ENCODE data around the gene RBPJ.
"Not testable (repeated sequence)": the region's sequence is repeated elsewhere in the genome, so short reads cannot be mapped to it uniquely, and the experiment has no call there.

The RBPJ gene

GRCh38 chr4:26343038-26343398 is 22.2 kb downstream of the RBPJ start:
- DNase-seq: no peak

- DNase-seq: no peak
Observed at GRCh38 chr4:26344901-26345564, 24.2 kb downstream of the RBPJ start.

- no peak for DNase-seq
Observed at GRCh38 chr4:26345565-26345938, 24.7 kb downstream of the RBPJ start.

GRCh38 chr4:26346203-26346620 is 25.4 kb downstream of the RBPJ start:
- no peak for DNase-seq

- DNase-seq: no peak
Observed at GRCh38 chr4:26349496-26349895, 28.7 kb downstream of the RBPJ start.

- DNase-seq: no peak
Observed at GRCh38 chr4:26351685-26352084, 30.9 kb downstream of the RBPJ start.

GRCh38 chr4:26354491-26354890 is 33.7 kb downstream of the RBPJ start:
- no peak for DNase-seq

DNA sequence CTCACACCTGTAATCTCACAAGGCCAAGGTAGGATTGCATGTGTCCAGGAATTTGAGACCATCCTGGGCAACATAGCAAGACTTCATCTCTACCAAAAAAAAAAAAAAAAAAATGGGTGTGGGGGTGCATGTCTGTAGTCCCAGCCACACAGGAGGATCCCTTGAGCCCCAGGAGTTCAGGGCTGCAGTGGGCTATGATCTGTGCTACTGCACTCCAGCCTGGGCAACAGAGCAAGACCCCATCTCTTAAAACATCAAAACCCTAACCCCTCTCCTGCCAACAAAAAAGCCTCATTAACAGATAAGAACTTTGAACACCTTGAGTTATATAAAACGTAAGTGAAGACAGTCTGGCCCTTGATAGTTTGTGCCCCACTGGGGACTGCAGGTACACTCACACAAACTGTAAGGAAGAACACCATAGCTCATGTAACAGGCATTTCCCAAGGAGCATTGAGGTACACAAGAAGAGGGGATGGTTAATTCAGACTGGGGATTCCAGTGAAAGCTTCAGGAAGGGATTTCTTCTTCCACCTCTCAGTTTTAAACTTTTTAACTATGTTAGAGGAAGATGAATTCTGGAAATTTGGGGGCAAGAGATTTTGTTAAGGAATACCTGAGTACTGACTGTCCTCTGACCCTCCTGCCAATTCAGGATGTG is 34.7 kb downstream of the RBPJ start:
- DNase-seq: no peak

DNA sequence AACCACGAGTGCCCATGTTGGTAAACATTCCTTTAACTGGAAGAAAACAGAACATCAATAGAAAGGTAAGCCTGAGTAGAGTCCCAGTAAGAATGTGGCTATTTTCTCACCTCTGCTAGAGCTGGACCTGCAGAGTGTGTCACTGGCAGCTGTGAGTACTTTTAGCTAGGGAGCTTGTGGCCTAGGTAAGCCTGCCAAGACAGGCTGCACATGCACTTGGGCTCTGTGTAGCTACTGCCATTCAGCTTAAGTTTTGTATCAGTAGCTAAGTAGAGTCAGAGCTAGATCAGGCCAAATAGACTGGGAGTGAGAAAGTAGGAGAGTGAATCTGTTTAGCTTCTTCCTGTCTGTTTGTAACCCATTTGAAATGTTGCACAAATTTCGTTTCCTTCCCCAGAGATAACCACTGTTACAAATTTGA is 35.3 kb downstream of the RBPJ start:
- DNase-seq: no peak

DNA sequence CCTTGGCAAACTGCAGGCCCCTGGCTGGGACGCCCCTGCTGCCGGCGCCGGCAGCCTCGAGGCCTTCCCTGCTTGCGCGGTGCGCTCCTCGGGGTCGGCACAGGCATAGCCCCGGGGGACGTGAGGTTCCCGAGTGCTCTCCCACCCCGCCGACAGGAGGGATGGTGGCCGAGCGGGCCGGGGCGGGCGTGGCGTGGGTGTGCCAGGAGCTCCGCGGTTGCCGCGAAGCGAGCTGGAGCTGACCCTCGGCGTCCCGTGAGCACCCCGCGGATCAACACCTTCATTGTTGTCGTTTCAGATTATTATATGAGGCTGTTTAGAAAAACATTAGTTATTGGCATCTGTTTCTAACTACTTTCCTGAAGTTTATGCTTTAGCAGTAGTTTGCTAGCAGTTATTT is 38.7 kb downstream of the RBPJ start:
- not testable (repeated sequence) for DNase-seq

- no peak for DNase-seq
Observed at GRCh38 chr4:26360273-26360672, 39.5 kb downstream of the RBPJ start.

DNA sequence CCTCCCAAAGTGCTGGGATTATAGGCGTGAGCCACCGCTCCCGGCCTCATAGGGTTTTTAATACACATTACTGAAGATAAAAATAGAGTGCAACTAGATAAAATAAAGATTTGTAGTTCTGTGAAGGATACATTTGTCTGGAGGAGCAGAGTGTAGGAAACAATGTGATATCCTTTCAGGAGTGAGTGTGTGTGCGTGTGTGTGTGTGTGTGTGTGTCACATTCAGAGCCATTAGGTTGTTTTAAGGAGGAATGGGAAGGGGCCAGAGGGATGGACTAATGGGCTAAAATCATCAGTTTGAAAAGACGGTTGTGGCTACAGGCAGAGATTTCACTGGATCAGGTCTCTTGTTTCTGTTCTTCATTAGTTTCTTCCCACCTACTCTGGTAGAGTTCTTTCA is 40.0 kb downstream of the RBPJ start:
- no peak for DNase-seq

DNA sequence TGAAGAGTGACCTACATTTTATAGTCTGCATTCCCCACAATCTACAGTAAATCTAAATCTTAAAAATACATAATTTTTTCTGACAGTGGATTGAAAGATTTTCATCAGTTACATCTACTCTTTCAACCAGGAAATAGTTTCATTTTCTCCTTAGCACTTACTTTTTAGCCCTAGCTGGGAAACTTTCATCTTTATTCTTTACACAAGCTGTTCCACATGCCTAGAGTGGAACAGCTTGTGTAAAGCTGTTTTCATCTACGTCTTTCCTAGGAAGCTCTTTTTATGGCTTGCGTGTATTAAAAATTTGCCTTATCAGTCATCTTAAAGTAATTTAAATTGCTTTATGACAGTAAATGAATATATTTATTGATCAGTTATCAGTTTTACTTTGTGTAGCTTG is 40.5 kb downstream of the RBPJ start:
- no peak for DNase-seq

DNA sequence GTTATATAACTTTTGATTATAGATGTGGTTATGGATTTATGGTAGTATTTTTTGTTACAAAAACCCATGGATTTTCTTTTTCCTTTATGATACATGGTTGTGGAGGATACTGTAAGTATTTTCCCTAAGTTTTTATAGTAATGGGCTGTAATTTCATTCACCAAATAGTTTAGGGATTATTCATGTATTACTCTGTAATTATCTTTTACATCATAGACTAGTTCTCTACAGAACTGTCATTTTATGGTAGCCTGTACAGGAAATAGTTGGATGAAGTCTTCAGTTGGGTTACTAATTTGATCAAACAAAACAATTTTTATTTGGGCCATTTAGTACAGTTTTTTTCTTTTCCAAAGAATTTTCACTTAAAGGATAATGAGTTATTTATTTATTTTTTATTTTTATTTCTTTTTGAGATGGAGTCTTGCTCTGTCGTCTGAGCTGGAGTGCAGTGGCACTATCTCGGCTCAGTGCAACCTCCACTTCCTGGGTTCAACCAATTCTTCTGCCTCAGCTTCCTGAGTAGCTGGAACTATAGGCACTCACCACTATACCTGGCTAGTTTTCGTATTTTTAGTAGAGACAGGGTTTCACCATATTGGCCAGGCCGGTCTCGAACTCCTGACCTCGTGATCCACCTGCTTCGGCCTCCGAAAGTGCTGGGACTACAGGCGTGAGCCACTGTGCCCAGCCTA is 42.1 kb downstream of the RBPJ start:
- no peak for DNase-seq

GRCh38 chr4:26365537-26366150 is 44.8 kb downstream of the RBPJ start:
- no peak for DNase-seq

DNA sequence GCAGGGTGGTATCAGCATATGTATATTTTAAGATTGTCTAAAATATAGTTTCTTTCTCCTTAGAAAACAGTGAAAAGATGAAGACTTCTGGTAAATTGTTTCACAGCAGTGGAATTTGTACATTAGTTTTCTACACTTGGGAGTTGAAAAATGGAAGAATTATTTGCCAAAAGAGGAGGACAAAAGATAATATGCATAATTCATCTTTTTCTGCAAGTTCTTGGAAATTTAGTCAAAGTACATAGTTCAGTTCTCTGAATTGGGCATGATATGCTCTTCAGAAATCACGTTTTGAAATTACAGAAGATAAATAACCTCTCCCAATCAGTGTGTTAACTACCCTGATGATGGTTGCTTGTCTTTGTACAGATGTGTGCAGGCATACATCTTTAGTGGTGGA is 47.0 kb downstream of the RBPJ start:
- DNase-seq: no peak

DNA sequence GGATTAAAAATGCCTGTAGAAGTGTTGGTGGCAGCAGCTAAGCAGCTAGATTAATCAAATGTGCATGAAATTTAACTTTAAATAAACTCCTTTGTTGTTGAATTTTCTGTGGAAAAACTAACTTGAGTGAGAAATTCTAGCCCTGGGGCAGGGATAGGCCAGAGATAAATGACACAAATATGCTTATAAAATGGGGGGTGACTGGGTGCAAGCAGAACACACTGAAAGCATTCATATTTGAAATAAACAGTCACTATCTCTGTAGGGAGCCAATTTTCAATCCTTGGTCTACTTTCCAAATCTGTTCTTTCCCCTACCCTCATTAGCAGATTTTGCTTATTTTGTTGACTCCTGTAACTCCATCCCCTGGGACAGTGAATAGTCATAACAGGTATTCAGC is 47.9 kb downstream of the RBPJ start:
- no peak for DNase-seq

DNA sequence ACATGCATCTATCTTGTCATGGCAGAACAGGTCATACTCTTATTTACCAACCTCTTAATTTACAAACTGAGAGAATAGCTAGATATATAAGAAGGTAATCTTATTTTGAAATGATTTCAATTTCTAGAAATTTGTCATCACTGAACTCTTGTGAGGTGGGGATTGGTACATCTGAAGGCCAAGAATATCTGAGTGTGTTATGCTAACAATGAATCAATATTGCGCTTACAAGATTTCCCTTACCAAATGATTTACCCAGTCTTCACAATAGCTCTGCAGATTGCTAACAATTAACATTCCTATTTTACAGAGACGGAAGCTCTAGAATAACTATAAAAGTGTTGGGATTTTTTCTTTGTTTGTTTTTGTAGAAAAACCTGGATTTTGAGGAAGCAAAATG is 48.3 kb downstream of the RBPJ start:
- no peak for DNase-seq

DNA sequence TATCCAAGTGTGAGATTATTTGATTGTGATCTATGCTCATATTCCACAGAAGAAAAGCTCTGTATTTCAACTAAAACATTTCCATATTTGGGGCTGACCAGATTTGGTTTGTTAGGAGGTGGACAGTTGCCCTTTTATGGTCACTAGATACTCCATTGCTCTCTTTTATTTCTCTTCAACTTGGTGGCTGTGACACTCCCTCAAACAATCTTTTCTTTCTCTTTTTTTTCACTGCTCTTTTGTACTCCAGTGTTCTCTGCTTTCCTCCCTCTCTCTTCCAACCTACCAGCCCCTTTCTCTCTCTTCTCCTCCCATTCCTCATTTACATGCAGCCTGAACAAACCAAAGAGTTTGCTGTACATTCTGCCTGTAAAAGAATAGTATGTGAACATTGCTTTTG is 48.8 kb downstream of the RBPJ start:
- no peak for DNase-seq

GRCh38 chr4:26372076-26372475 is 51.3 kb downstream of the RBPJ start:
- DNase-seq: no peak

GRCh38 chr4:26372525-26373172 is 51.8 kb downstream of the RBPJ start:
- peak; percentile 43 to 45 for DNase-seq

- no peak for DNase-seq
Observed at GRCh38 chr4:26375551-26375950, 54.7 kb downstream of the RBPJ start.
